Fibroblast of pulmonary artery (primary cell): ENCODE data around the gene AUTS2.

Source experiments
- DNase-seq: peaks from one replicate; pipeline ENCODE4 v3.0.0-alpha.2; 2010; ENCODE audit warnings: low read depth
- H3K4me3 ChIP-seq: replicated peaks from 2 replicates; pipeline ENCODE4 v1.5.1; 2011; ENCODE audit warnings: low read depth, mild to moderate bottlenecking, control low read depth, low read length, moderate library complexity
- CTCF ChIP-seq: IDR thresholded peaks from 2 replicates; pipeline ENCODE4 v1.5.1; 2011; ENCODE audit warnings: mild to moderate bottlenecking, control low read depth, low read length, inconsistent platforms; ENCODE audit errors: missing control alignments

The AUTS2 gene

DNA sequence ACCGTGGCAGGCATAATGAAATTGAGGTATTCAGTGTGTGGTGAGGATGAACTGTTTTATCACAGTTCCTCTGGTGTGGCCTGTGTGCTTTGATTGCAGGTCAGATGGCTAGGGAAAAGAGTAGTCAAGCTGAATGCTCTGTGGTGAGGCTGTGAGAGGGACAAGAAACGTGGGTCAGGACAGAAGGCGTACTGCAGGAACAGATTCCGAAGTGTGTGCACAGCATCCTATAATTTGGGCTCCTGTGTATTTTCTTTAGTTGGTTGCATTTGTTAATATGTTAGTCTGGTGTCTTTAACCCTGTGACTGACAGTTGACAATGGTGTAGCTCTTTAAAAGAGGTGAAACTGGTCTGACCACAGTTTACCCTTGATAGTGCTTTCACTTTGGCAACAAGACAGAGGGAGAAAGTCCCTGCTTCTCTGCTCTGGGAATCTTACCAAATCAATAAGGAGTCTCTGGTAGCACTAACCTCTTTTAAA is 76.5 kb downstream of the AUTS2 start:
- H3K4me3 ChIP-seq, result no peak overlapping the region
- no peak for TF ChIP-seq CTCF
- DNase-seq, result no peak

DNA sequence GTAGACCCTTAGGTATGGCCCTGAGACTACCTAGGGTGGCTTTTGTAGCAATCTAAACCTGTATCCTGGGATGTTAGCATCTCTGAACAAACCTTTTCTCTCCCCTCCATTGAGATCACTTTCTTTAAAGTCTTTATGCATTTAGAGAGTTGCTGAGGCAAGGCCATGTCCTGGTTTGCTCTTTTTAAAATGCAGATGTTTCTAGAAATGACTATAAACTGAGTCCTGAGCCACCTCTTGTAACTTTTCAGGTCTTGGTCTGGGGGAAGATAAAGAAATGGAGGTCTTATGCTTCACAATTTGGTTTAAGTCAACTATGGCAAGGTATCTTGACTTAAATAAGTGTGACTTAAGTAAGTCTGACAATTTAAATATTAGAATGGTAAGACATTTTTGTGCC is 78.0 kb downstream of the AUTS2 start:
- DNase-seq, result no peak
- no peak for TF ChIP-seq CTCF
- H3K4me3 ChIP-seq, result no peak overlapping the region

DNA sequence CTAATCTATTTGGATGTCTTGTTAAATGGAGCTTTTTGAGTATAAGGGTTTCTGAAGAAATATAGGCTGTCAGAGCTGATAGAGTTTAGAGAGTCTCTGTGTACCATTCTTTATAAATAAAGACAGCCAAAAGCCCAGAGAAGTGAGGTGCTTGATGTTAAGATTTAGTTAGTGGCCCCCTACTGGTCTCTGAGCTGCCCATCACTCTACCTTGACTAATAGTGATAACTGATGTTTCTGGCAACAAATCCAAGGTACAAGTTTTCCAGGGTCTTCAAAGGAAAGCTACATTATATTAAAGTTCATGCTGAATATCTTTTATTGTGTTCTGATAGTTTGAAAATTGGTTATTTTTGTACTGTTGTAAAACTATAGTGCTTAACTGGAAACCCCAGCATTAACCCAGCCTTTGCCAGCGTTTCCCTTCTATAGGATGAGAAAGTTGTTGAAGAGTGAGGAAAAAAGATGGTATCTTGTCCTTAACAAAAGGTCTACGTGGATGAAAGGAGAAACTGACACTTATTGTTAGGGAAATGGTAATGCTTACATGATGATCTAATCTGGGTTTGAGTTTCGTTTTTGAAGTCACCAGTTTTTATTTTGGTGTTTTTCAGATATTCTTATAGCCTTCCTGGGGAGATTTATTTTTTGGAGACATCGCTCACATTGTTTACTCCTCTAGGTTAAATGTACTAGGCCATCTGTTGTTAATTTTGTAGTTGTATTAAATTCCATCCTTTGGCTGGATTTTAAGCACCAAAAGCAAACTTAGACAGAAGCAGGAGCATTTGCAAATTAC is 79.0 kb downstream of the AUTS2 start:
- H3K4me3 ChIP-seq, result no peak overlapping the region
- peak; percentile 33 for TF ChIP-seq CTCF
- DNase-seq, result no peak

DNA sequence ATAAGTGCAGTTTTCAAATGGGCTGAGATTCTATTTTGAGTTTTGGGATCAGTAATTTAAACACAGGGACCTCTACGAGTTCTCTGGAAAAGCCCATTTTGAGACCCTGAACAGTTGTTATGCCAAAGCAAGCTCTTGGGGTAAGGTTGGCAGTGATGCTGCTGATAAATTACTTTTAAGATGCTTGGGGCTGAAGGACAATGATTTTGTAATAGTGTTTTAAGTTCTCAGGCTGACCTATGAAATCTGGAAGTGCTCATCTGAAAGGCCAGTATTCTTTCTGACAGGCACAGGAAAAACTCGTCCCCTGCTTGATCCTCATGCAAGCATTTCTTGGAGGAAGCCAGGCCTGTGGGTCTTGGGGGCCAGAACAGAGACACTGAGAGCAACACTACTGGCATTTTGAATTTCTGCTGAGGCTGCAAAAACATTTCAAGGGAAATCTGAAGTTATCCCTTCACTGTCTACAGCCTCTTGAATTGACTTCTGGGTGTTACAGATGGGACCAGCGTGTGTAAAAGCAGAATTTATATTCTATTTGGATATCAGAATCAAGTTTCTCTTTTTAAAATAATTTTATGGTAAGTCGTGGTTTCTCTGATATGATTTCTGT is 79.7 kb downstream of the AUTS2 start:
- no peak for DNase-seq
- no peak overlapping the region for H3K4me3 ChIP-seq
- TF ChIP-seq CTCF, result no peak

DNA sequence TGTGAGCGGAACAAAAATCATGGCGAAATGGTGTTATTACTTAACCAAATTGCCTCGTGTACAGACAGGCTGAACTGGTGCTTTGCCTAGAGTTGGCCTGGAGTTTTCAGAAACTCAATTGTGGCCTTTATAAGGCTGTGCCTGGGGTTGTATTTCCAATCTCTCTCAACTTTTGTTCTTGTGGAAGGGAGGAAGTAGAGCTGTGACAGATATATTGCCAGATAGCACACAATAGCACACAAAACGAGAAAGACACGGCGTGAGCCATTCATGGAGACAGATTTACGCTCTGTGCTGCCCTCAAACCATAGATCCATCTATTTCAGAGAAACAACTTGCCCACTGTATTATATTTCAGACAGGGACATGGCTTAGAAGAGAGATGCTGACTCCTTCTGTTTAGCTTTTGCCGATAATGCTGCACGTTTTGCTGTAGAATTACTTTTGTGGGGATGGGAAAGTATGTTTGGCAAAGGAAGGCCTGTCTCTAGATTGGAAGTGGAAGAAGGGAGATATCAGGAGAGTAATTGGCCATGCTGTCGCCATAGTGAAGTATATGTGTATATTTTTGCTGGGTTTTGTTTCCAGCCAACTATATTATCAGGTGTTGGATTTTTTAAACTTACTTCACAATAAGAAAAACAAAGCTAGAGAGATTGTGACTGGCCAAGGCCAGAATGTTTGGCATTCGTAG is 80.4 kb downstream of the AUTS2 start:
- DNase-seq, result peak; percentile 22
- no peak for TF ChIP-seq CTCF
- no peak overlapping the region for H3K4me3 ChIP-seq

- H3K4me3 ChIP-seq, result no peak overlapping the region
- DNase-seq, result no peak
- TF ChIP-seq CTCF, result no peak
Measured at GRCh38 chr7:69681181-69681580, 82.9 kb downstream of the AUTS2 start.
